SKM-1 treated with dmso at 0.1 percent for 144 hours (cell line): ENCODE data around the gene LZTS3.
"Not testable (repeated sequence)": the region's sequence is repeated elsewhere in the genome, so short reads cannot be mapped to it uniquely, and the experiment has no call there.

ENCODE experiments used
- DNase-seq: peaks from one replicate; lab custom pipeline; 2025; ENCODE audit not compliant: unreplicated experiment; lab: John Stamatoyannopoulos, UW

Gene LZTS3

GRCh38 chr20:3141757-3142156, 31.6 kb downstream of the LZTS3 start:
- no peak for DNase-seq

- DNase-seq, result no peak
Measured at GRCh38 chr20:3137492-3137891, 35.9 kb downstream of the LZTS3 start.

- no peak for DNase-seq
Measured at GRCh38 chr20:3135507-3136070, 37.8 kb downstream of the LZTS3 start.

GRCh38 chr20:3134151-3134550, 39.2 kb downstream of the LZTS3 start:
- no peak for DNase-seq

- no peak for DNase-seq
Measured at GRCh38 chr20:3133155-3133554, 40.2 kb downstream of the LZTS3 start.

- DNase-seq, result no peak
Measured at GRCh38 chr20:3130051-3130600, 43.2 kb downstream of the LZTS3 start.

- DNase-seq, result no peak
Measured at GRCh38 chr20:3129094-3129493, 44.3 kb downstream of the LZTS3 start.

GRCh38 chr20:3128275-3128984, 44.9 kb downstream of the LZTS3 start:
- no peak for DNase-seq

GRCh38 chr20:3126527-3126859, 46.9 kb downstream of the LZTS3 start:
- no peak for DNase-seq

GRCh38 chr20:3125776-3126526, 47.4 kb downstream of the LZTS3 start:
- DNase-seq, result not testable (repeated sequence)

- DNase-seq, result not testable (repeated sequence)
Measured at GRCh38 chr20:3124773-3125560, 48.4 kb downstream of the LZTS3 start.

- DNase-seq, result not testable (repeated sequence)
Measured at GRCh38 chr20:3124163-3124562, 49.2 kb downstream of the LZTS3 start.

- no peak for DNase-seq
Measured at GRCh38 chr20:3123542-3123941, 49.8 kb downstream of the LZTS3 start.

- DNase-seq, result no peak
Measured at GRCh38 chr20:3121955-3122610, 51.3 kb downstream of the LZTS3 start.

GRCh38 chr20:3121271-3121911, 52.0 kb downstream of the LZTS3 start:
- no peak for DNase-seq

- DNase-seq, result no peak
Measured at GRCh38 chr20:3119044-3119443, 54.3 kb downstream of the LZTS3 start.

GRCh38 chr20:3117839-3118379, 55.4 kb downstream of the LZTS3 start:
- DNase-seq, result peak; percentile 55

- no peak for DNase-seq
Measured at GRCh38 chr20:3116341-3116740, 57.0 kb downstream of the LZTS3 start.

GRCh38 chr20:3115190-3116107, 57.9 kb downstream of the LZTS3 start:
- DNase-seq, result no peak
